ENCODE results near the gene PFKFB1.

PFKFB1 gene

GRCh38 chrX:54994099-54994498 lies at the start of gene PFKFB1:
Gene PFKFB1, minus strand, starts transcription at chrX:54994188. Its CDS starts 181 bp downstream, at chrX:54994007.
- no peak for DNase-seq

- DNase-seq, result no peak
Measured at GRCh38 chrX:55041514-55041913, 47.5 kb upstream of the PFKFB1 start.

GRCh38 chrX:55039471-55039870 lies 45.5 kb upstream of the PFKFB1 start:
- DNase-seq, result no peak

GRCh38 chrX:55033429-55033828 lies 39.4 kb upstream of the PFKFB1 start:
- DNase-seq, result no peak

- DNase-seq, result no peak
Measured at GRCh38 chrX:55030271-55031205, 36.5 kb upstream of the PFKFB1 start, which contains the start of gene ALAS2. Gene ALAS2, minus strand, starts transcription at chrX:55030977. Its CDS starts 4,977 bp downstream, at chrX:55026000.

GRCh38 chrX:55029291-55029690 lies 35.3 kb upstream of the PFKFB1 start:
- no peak for DNase-seq

- DNase-seq, result no peak
Measured at GRCh38 chrX:55028611-55029010, 34.6 kb upstream of the PFKFB1 start.

- DNase-seq, result no peak
Measured at GRCh38 chrX:55028040-55028439, 34.1 kb upstream of the PFKFB1 start.

GRCh38 chrX:55026840-55027239 lies 32.9 kb upstream of the PFKFB1 start:
- DNase-seq, result no peak

- DNase-seq, result no peak
Measured at GRCh38 chrX:55026143-55026542, 32.2 kb upstream of the PFKFB1 start.

- no peak for DNase-seq
Measured at GRCh38 chrX:55014897-55015299, 20.9 kb upstream of the PFKFB1 start.

- DNase-seq, result no peak
Measured at GRCh38 chrX:55011294-55011693, 17.3 kb upstream of the PFKFB1 start.

GRCh38 chrX:55008571-55009358 lies 14.8 kb upstream of the PFKFB1 start:
- no peak for DNase-seq

GRCh38 chrX:55007656-55008055 lies 13.7 kb upstream of the PFKFB1 start:
- DNase-seq, result no peak

GRCh38 chrX:55006827-55007621 lies 13.0 kb upstream of the PFKFB1 start:
- no peak for DNase-seq

- no peak for DNase-seq
Measured at GRCh38 chrX:55005256-55005655, 11.3 kb upstream of the PFKFB1 start.

- DNase-seq, result no peak
Measured at GRCh38 chrX:55004231-55004630, 10.2 kb upstream of the PFKFB1 start.

- peak; percentile 86 to 94 for DNase-seq
Measured at GRCh38 chrX:54999717-55000598, 6.0 kb upstream of the PFKFB1 start, which contains the start of gene APEX2. Gene APEX2, plus strand, starts transcription at chrX:55000363. Its CDS starts 60 bp downstream, at chrX:55000423.

GRCh38 chrX:54995621-54996020 lies 1.6 kb upstream of the PFKFB1 start:
- no peak for DNase-seq

GRCh38 chrX:54994668-54995351 lies 822 bp upstream of the PFKFB1 start:
- no peak for DNase-seq
